ENCODE data around the gene KDM4B.

KDM4B gene

GRCh38 chr19:5125797-5126497, 157.0 kb downstream of the KDM4B start:
- no peak for DNase-seq (ENCODE audit: low read depth)
- no peak overlapping the region for H3K4me3 ChIP-seq (ENCODE audit: low read length)
- no peak for TF ChIP-seq CTCF (conservative IDR thresholded peaks at IDR 0.05; ENCODE audit: low read depth, low read length)

GRCh38 chr19:5126498-5127223, 157.7 kb downstream of the KDM4B start:
- no peak for TF ChIP-seq CTCF (conservative IDR thresholded peaks at IDR 0.05; ENCODE audit: low read depth, low read length)
- no peak for DNase-seq (ENCODE audit: low read depth)
- H3K4me3 ChIP-seq (ENCODE audit: low read length), result no peak overlapping the region

- TF ChIP-seq CTCF (conservative IDR thresholded peaks at IDR 0.05; ENCODE audit: low read depth, low read length), result no peak
- no peak for DNase-seq (ENCODE audit: low read depth)
These were observed 158.8 kb downstream of the KDM4B start for GRCh38 chr19:5127717-5128116.

GRCh38 chr19:5128251-5128935, 159.5 kb downstream of the KDM4B start:
- H3K4me3 ChIP-seq (ENCODE audit: low read length), result no peak overlapping the region
- DNase-seq (ENCODE audit: low read depth), result no peak
- no peak for TF ChIP-seq CTCF (conservative IDR thresholded peaks at IDR 0.05; ENCODE audit: low read depth, low read length)

More at GRCh38 chr19:5127717-5128116, 158.8 kb downstream of the KDM4B start:
- H3K4me3 ChIP-seq (ENCODE audit: low read length), result no peak overlapping the region

GRCh38 chr19:5128936-5129389, 160.1 kb downstream of the KDM4B start:
- no peak for DNase-seq (ENCODE audit: low read depth)
- no peak for TF ChIP-seq CTCF (conservative IDR thresholded peaks at IDR 0.05; ENCODE audit: low read depth, low read length)
- no peak overlapping the region for H3K4me3 ChIP-seq (ENCODE audit: low read length)

GRCh38 chr19:5129691-5130090, 160.8 kb downstream of the KDM4B start:
- no peak for TF ChIP-seq CTCF (conservative IDR thresholded peaks at IDR 0.05; ENCODE audit: low read depth, low read length)
- DNase-seq (ENCODE audit: low read depth), result no peak
- H3K4me3 ChIP-seq (ENCODE audit: low read length), result no peak overlapping the region

Measured in retinal pigment epithelial cell (primary cell).